Stimulated activated CD4-positive, alpha-beta T cell treated with anti-CD3 and anti-CD28 coated beads, Interleukin-15, amount 100 ng/mL, for 48 hours (primary cell): ENCODE measurements around the gene ASXL2.
"Not testable (repeated sequence)": the region's sequence is repeated elsewhere in the genome, so short reads cannot be mapped to it uniquely, and the experiment has no call there.

Experiments used
- DNase-seq, 2 donors: peaks; one replicate each; pipeline ENCODE4 v3.0.0-alpha.2; 2020; ENCODE audit warnings: low read depth in 2 of 2

ASXL2 gene

GRCh38 chr2:25891672-25892071 is 13.4 kb upstream of the ASXL2 start:
- DNase-seq: no peak

GRCh38 chr2:25887624-25888242 is 9.4 kb upstream of the ASXL2 start:
- DNase-seq: no peak

GRCh38 chr2:25885933-25886332 is 7.6 kb upstream of the ASXL2 start:
- no peak for DNase-seq

- no peak for DNase-seq
Measured at GRCh38 chr2:25881764-25882163, 3.5 kb upstream of the ASXL2 start.

GRCh38 chr2:25879133-25879730 is 945 bp upstream of the ASXL2 start:
- DNase-seq: no peak

GRCh38 chr2:25877431-25878360 is 591 bp downstream of the ASXL2 start:
- DNase-seq: peak; percentile 31 to 33

- DNase-seq: no peak
Measured at GRCh38 chr2:25872134-25872533, 6.2 kb downstream of the ASXL2 start.

GRCh38 chr2:25867396-25868003 is 10.8 kb downstream of the ASXL2 start:
- DNase-seq: no peak

GRCh38 chr2:25856377-25856776 is 21.9 kb downstream of the ASXL2 start:
- no peak for DNase-seq

- DNase-seq: no peak
Measured at GRCh38 chr2:25855065-25855464, 23.2 kb downstream of the ASXL2 start.

GRCh38 chr2:25854613-25855012 is 23.7 kb downstream of the ASXL2 start:
- DNase-seq: no peak

GRCh38 chr2:25853038-25853638 is 25.1 kb downstream of the ASXL2 start:
- no peak for DNase-seq

- no peak for DNase-seq
Measured at GRCh38 chr2:25851740-25852503, 26.4 kb downstream of the ASXL2 start.

- DNase-seq: not testable (repeated sequence)
Measured at GRCh38 chr2:25850400-25850799, 27.9 kb downstream of the ASXL2 start.

GRCh38 chr2:25849350-25849749 is 28.9 kb downstream of the ASXL2 start:
- not testable (repeated sequence) for DNase-seq

- DNase-seq: no peak
Measured at GRCh38 chr2:25845843-25846505, 32.3 kb downstream of the ASXL2 start.

- DNase-seq: no peak
Measured at GRCh38 chr2:25844089-25844488, 34.2 kb downstream of the ASXL2 start.

GRCh38 chr2:25842155-25842554 is 36.1 kb downstream of the ASXL2 start:
- no peak for DNase-seq

- no peak for DNase-seq
Measured at GRCh38 chr2:25838152-25838756, 40.0 kb downstream of the ASXL2 start.

GRCh38 chr2:25835906-25836305 is 42.4 kb downstream of the ASXL2 start:
- no peak for DNase-seq
